Right lobe of liver (tissue), 4 donors: Measurements from ENCODE around the gene HERPUD1.

Source experiments
- CTCF ChIP-seq, 4 donors: fragments of 200-600 bp in 3 of 4; fragments of 450-650 bp in 1 of 4; IDR thresholded peaks; one replicate each; pipeline versions ENCODE4 v1.5.1 to v1.8.0; 2016 to 2022; ENCODE audit warnings: antibody characterized with exemption in 4 of 4, mild to moderate bottlenecking in 2 of 4
- POLR2A ChIP-seq: fragments of 450-650 bp; IDR thresholded peaks from one replicate; pipeline ENCODE4 v1.6.1; 2017; ENCODE audit warnings: antibody characterized with exemption, mild to moderate bottlenecking
- donor health status: DM: no; HTN: no; CAD: no.
- donor health status: DM: no; HTN: no; CAD: no.
- donor health status: DM: no; HTN: yes; CAD: no.

GRCh38 chr16:56911771-56912571 lies 20.0 kb upstream of the HERPUD1 start:
- TF ChIP-seq CTCF (IDR thresholded peaks at IDR 0.05) (no peak), POLR2A (no peak)
